Measurements from ENCODE around the gene GXYLT2. TPM values are rescaled to one million over a fixed set of nuclear protein-coding genes. Genes with fewer than 3 reads are reported as not detected.

Gene GXYLT2
- total RNA-seq, 2 experiments from 2014 or later = 0.08 TPM; not detected in 1

GRCh38 chr3:72941245-72941644, 53.4 kb downstream of the GXYLT2 start:
- H3K27me3 ChIP-seq (ENCODE audit: control insufficient read depth in 1 of 2, insufficient read depth in 2 of 2, low read length in 2 of 2) = no peaks in the 10 kb centered on the region
- no peak overlapping the region for H3K27ac ChIP-seq (ENCODE audit: low read depth in 1 of 2, low read length in 2 of 2)
- H3K9me3 ChIP-seq (ENCODE audit: control insufficient read depth in 1 of 2, insufficient read depth in 1 of 2, low read length in 2 of 2) = no peaks in the 10 kb centered on the region
- ATAC-seq (ENCODE audit: poor library complexity) (no peak), DNase-seq (no peak)
- no peaks in the 10 kb centered on the region for H3K4me1 ChIP-seq (ENCODE audit: insufficient read depth, low read length)
- no peak overlapping the region for H3K4me3 Mint-ChIP-seq
- H3K27ac Mint-ChIP-seq = no peak overlapping the region
- H3K27me3 Mint-ChIP-seq = no peaks in the 10 kb centered on the region
- ChIA-PET POLR2A (interaction anchor here (1.1 to 1.6 kb wide), 2 partner anchors 56 to 115 kb away, joined by 3 to 8 read pairs; partner anchors contain the start of gene PPP4R2), CTCF (interaction anchor here (5.3 kb wide), 1 partner anchor 116 kb away, joined by 34 read pairs; no protein-coding TSS in a partner anchor)
- H3K9me3 Mint-ChIP-seq = no peaks in the 10 kb centered on the region
- H3K4me3 ChIP-seq (ENCODE audit: low read length) = no peak overlapping the region
- H3K36me3 ChIP-seq (ENCODE audit: insufficient read depth, low read length) = no peaks in the 10 kb centered on the region
- H3K4me1 Mint-ChIP-seq (ENCODE audit: low read depth) = no peaks in the 10 kb centered on the region
- TF ChIP-seq CTCF (IDR thresholded peaks at IDR 0.05) = no peak
- no peaks in the 10 kb centered on the region for H3K36me3 Mint-ChIP-seq (ENCODE audit: low read depth)
- intact Hi-C loops (cut with DNase I, micrococcal nuclease) = loop anchor here in 1 of 2 experiments (2.0 to 5.0 kb wide), 2 partner anchors 56 to 89 kb away; partner anchors contain the start of gene PPP4R2

GRCh38 chr3:72942427-72942826, 54.6 kb downstream of the GXYLT2 start:
- H3K4me3 Mint-ChIP-seq = no peak overlapping the region
- H3K9me3 Mint-ChIP-seq = no peaks in the 10 kb centered on the region
- Histone ChIP-seq H3K27ac (ENCODE audit: low read depth in 1 of 2, low read length in 2 of 2) (no peak overlapping the region), H3K36me3 (ENCODE audit: insufficient read depth, low read length) (no peaks in the 10 kb centered on the region), H3K4me3 (ENCODE audit: low read length) (no peak overlapping the region), H3K27me3 (ENCODE audit: control insufficient read depth in 1 of 2, insufficient read depth in 2 of 2, low read length in 2 of 2) (no peaks in the 10 kb centered on the region), H3K9me3 (ENCODE audit: control insufficient read depth in 1 of 2, insufficient read depth in 1 of 2, low read length in 2 of 2) (no peaks in the 10 kb centered on the region), H3K4me1 (ENCODE audit: insufficient read depth, low read length) (no peaks in the 10 kb centered on the region)
- ChIA-PET CTCF (interaction anchor here (0.6 to 5.3 kb wide), 2 partner anchors 91 to 114 kb away, joined by 3 to 34 read pairs; no protein-coding TSS in a partner anchor), POLR2A (no interaction called here)
- intact Hi-C loops (cut with DNase I, micrococcal nuclease) = loop anchor here in 1 of 2 experiments (5.0 kb wide), 1 partner anchor 90 kb away; no protein-coding TSS in a partner anchor
- no peak for ATAC-seq (ENCODE audit: poor library complexity)
- H3K27ac Mint-ChIP-seq = no peak overlapping the region
- no peaks in the 10 kb centered on the region for H3K4me1 Mint-ChIP-seq (ENCODE audit: low read depth)
- no peaks in the 10 kb centered on the region for H3K36me3 Mint-ChIP-seq (ENCODE audit: low read depth)
- no peak for TF ChIP-seq CTCF (IDR thresholded peaks at IDR 0.05)
- no peaks in the 10 kb centered on the region for H3K27me3 Mint-ChIP-seq
- DNase-seq = no peak

- no peaks in the 10 kb centered on the region for H3K4me1 Mint-ChIP-seq (ENCODE audit: low read depth)
- DNase-seq (no peak), ATAC-seq (ENCODE audit: poor library complexity) (no peak)
- intact Hi-C loops (cut with DNase I, micrococcal nuclease) = loop anchor here in 1 of 2 experiments (5.0 kb wide), 1 partner anchor 92 kb away; no protein-coding TSS in a partner anchor
- H3K4me1 ChIP-seq (ENCODE audit: insufficient read depth, low read length) = no peaks in the 10 kb centered on the region
- ChIA-PET POLR2A (no interaction called here), CTCF (interaction anchor here (1.8 kb wide), 1 partner anchor 112 kb away, joined by 6 read pairs; no protein-coding TSS in a partner anchor)
- no peaks in the 10 kb centered on the region for H3K9me3 ChIP-seq (ENCODE audit: control insufficient read depth in 1 of 2, insufficient read depth in 1 of 2, low read length in 2 of 2)
- H3K36me3 Mint-ChIP-seq (ENCODE audit: low read depth) = no peaks in the 10 kb centered on the region
- TF ChIP-seq CTCF (IDR thresholded peaks at IDR 0.05) = no peak
- no peaks in the 10 kb centered on the region for H3K9me3 Mint-ChIP-seq
- H3K4me3 ChIP-seq (ENCODE audit: low read length) = no peak overlapping the region
- H3K4me3 Mint-ChIP-seq = no peak overlapping the region
- no peak overlapping the region for H3K27ac ChIP-seq (ENCODE audit: low read depth in 1 of 2, low read length in 2 of 2)
- H3K27me3 ChIP-seq (ENCODE audit: control insufficient read depth in 1 of 2, insufficient read depth in 2 of 2, low read length in 2 of 2) = no peaks in the 10 kb centered on the region
- H3K27ac Mint-ChIP-seq = no peak overlapping the region
- no peaks in the 10 kb centered on the region for H3K36me3 ChIP-seq (ENCODE audit: insufficient read depth, low read length)
- H3K27me3 Mint-ChIP-seq = no peaks in the 10 kb centered on the region
Measured at GRCh38 chr3:72944696-72945095, 56.9 kb downstream of the GXYLT2 start.
